Measurements from ENCODE around the gene ADH4. TPM values are rescaled to one million over a fixed set of nuclear protein-coding genes. Genes with fewer than 3 reads are reported as not detected.

Gene ADH4
- total RNA-seq, 1 experiment from 2014 or later: 0.11 TPM

- TF ChIP-seq, protein P1, sequence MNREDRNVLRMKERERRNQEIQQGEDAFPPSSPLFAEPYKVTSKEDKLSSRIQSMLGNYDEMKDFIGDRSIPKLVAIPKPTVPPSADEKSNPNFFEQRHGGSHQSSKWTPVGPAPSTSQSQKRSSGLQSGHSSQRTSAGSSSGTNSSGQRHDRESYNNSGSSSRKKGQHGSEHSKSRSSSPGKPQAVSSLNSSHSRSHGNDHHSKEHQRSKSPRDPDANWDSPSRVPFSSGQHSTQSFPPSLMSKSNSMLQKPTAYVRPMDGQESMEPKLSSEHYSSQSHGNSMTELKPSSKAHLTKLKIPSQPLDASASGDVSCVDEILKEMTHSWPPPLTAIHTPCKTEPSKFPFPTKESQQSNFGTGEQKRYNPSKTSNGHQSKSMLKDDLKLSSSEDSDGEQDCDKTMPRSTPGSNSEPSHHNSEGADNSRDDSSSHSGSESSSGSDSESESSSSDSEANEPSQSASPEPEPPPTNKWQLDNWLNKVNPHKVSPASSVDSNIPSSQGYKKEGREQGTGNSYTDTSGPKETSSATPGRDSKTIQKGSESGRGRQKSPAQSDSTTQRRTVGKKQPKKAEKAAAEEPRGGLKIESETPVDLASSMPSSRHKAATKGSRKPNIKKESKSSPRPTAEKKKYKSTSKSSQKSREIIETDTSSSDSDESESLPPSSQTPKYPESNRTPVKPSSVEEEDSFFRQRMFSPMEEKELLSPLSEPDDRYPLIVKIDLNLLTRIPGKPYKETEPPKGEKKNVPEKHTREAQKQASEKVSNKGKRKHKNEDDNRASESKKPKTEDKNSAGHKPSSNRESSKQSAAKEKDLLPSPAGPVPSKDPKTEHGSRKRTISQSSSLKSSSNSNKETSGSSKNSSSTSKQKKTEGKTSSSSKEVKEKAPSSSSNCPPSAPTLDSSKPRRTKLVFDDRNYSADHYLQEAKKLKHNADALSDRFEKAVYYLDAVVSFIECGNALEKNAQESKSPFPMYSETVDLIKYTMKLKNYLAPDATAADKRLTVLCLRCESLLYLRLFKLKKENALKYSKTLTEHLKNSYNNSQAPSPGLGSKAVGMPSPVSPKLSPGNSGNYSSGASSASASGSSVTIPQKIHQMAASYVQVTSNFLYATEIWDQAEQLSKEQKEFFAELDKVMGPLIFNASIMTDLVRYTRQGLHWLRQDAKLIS (CRISPR knock-in tag; IDR thresholded peaks at IDR 0.05; ENCODE audit: borderline replicate concordance): no peak
- TF ChIP-seq, protein P2, sequence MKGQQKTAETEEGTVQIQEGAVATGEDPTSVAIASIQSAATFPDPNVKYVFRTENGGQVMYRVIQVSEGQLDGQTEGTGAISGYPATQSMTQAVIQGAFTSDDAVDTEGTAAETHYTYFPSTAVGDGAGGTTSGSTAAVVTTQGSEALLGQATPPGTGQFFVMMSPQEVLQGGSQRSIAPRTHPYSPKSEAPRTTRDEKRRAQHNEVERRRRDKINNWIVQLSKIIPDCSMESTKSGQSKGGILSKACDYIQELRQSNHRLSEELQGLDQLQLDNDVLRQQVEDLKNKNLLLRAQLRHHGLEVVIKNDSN (CRISPR knock-in tag; IDR thresholded peaks at IDR 0.05): no peak
- TF ChIP-seq ZNF263 (CRISPR knock-in tag; IDR thresholded peaks at IDR 0.05; ENCODE audit: low read depth): no peak
Measured at GRCh38 chr4:99102634-99103033, 41.5 kb downstream of the ADH4 start (continued).

DNA sequence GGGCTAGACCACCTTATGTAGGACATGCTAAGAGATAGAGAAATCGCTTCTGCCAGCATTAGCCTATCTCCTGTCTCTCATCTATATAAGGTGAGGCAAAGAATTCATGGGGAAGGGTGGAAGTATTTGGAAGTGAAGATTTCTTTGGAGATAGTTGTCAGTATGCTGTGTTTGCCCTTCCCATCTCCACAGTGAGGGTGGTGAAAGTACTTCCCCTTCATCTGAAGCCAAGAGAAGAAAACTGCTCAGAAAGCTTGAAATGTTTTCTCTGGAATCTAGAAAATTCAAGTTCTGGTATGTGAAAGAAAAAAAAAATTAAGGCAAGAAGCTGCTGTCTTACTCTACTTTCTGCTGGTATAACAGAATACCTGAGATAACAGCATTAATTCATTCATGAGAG lies 43.2 kb downstream of the ADH4 start:
- peaks cover 20% of the 10 kb centered on the region for H3K36me3 Mint-ChIP-seq
- POLR2A ChIA-PET: no interaction called here
- no peak overlapping the region for H3K4me3 Mint-ChIP-seq
- peaks cover 26% of the 10 kb centered on the region for H3K9me3 Mint-ChIP-seq
- CTCF ChIA-PET: no interaction called here
- H3K27ac Mint-ChIP-seq: no peak overlapping the region
- no peaks in the 10 kb centered on the region for H3K4me1 Mint-ChIP-seq
- no peak for ATAC-seq
- DNase-seq (ENCODE audit: low spot score): no peak
- H3K27me3 Mint-ChIP-seq (ENCODE audit: low read depth): peaks cover 2% of the 10 kb centered on the region; the same call in 1 of the 2 replicates
- TF ChIP-seq, protein P3, sequence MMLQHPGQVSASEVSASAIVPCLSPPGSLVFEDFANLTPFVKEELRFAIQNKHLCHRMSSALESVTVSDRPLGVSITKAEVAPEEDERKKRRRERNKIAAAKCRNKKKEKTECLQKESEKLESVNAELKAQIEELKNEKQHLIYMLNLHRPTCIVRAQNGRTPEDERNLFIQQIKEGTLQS (CRISPR knock-in tag; conservative IDR thresholded peaks at IDR 0.05): no peak
- TF ChIP-seq ZNF396 (CRISPR knock-in tag; IDR thresholded peaks at IDR 0.05; ENCODE audit: borderline replicate concordance) (no peak), ZNF425 (CRISPR knock-in tag; conservative IDR thresholded peaks at IDR 0.05) (no peak), JUN (CRISPR knock-in tag; IDR thresholded peaks at IDR 0.05) (no peak), TEAD4 (CRISPR knock-in tag; IDR thresholded peaks at IDR 0.05) (no peak), ZBTB43 (CRISPR knock-in tag; IDR thresholded peaks at IDR 0.05) (no peak), ZBTB21 (CRISPR knock-in tag; IDR thresholded peaks at IDR 0.05; ENCODE audit: borderline replicate concordance) (no peak), MLX (CRISPR knock-in tag; IDR thresholded peaks at IDR 0.05) (no peak), RORB (CRISPR knock-in tag; IDR thresholded peaks at IDR 0.05) (no peak), ZNF416 (CRISPR knock-in tag; IDR thresholded peaks at IDR 0.05) (no peak), NR1H2 (CRISPR knock-in tag; IDR thresholded peaks at IDR 0.05) (no peak), ZNF232 (CRISPR knock-in tag; IDR thresholded peaks at IDR 0.05) (no peak), CBFB (CRISPR knock-in tag; IDR thresholded peaks at IDR 0.05; ENCODE audit: low read depth) (no peak), NR2C2 (CRISPR knock-in tag; IDR thresholded peaks at IDR 0.05) (no peak), TCF7 (CRISPR knock-in tag; IDR thresholded peaks at IDR 0.05; ENCODE audit: low read depth) (no peak), CDX4 (CRISPR knock-in tag; IDR thresholded peaks at IDR 0.05; ENCODE audit: borderline replicate concordance) (no peak)
- TF ChIP-seq, protein P4, sequence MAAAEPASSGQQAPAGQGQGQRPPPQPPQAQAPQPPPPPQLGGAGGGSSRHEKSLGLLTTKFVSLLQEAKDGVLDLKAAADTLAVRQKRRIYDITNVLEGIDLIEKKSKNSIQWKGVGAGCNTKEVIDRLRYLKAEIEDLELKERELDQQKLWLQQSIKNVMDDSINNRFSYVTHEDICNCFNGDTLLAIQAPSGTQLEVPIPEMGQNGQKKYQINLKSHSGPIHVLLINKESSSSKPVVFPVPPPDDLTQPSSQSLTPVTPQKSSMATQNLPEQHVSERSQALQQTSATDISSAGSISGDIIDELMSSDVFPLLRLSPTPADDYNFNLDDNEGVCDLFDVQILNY (CRISPR knock-in tag; IDR thresholded peaks at IDR 0.05): no peak
- TF ChIP-seq, protein P5, sequence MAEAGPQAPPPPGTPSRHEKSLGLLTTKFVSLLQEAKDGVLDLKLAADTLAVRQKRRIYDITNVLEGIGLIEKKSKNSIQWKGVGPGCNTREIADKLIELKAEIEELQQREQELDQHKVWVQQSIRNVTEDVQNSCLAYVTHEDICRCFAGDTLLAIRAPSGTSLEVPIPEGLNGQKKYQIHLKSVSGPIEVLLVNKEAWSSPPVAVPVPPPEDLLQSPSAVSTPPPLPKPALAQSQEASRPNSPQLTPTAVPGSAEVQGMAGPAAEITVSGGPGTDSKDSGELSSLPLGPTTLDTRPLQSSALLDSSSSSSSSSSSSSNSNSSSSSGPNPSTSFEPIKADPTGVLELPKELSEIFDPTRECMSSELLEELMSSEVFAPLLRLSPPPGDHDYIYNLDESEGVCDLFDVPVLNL (CRISPR knock-in tag; IDR thresholded peaks at IDR 0.05; ENCODE audit: borderline replicate concordance, low read depth): no peak
- TF ChIP-seq, protein P6, sequence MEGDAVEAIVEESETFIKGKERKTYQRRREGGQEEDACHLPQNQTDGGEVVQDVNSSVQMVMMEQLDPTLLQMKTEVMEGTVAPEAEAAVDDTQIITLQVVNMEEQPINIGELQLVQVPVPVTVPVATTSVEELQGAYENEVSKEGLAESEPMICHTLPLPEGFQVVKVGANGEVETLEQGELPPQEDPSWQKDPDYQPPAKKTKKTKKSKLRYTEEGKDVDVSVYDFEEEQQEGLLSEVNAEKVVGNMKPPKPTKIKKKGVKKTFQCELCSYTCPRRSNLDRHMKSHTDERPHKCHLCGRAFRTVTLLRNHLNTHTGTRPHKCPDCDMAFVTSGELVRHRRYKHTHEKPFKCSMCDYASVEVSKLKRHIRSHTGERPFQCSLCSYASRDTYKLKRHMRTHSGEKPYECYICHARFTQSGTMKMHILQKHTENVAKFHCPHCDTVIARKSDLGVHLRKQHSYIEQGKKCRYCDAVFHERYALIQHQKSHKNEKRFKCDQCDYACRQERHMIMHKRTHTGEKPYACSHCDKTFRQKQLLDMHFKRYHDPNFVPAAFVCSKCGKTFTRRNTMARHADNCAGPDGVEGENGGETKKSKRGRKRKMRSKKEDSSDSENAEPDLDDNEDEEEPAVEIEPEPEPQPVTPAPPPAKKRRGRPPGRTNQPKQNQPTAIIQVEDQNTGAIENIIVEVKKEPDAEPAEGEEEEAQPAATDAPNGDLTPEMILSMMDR (IDR thresholded peaks at IDR 0.05): no peak
